ENCODE data around the gene GANC.
A peak's percentile ranks its signal among the peaks of the same experiment; 100 is the strongest.
"Not testable (repeated sequence)": the region's sequence is repeated elsewhere in the genome, so short reads cannot be mapped to it uniquely, and the experiment has no call there.

Gene GANC, protein sequence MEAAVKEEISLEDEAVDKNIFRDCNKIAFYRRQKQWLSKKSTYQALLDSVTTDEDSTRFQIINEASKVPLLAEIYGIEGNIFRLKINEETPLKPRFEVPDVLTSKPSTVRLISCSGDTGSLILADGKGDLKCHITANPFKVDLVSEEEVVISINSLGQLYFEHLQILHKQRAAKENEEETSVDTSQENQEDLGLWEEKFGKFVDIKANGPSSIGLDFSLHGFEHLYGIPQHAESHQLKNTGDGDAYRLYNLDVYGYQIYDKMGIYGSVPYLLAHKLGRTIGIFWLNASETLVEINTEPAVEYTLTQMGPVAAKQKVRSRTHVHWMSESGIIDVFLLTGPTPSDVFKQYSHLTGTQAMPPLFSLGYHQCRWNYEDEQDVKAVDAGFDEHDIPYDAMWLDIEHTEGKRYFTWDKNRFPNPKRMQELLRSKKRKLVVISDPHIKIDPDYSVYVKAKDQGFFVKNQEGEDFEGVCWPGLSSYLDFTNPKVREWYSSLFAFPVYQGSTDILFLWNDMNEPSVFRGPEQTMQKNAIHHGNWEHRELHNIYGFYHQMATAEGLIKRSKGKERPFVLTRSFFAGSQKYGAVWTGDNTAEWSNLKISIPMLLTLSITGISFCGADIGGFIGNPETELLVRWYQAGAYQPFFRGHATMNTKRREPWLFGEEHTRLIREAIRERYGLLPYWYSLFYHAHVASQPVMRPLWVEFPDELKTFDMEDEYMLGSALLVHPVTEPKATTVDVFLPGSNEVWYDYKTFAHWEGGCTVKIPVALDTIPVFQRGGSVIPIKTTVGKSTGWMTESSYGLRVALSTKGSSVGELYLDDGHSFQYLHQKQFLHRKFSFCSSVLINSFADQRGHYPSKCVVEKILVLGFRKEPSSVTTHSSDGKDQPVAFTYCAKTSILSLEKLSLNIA (N-terminal part only)

GRCh38 chr15:42272939-42273899 is at the start of gene GANC, which contains the start of gene TMEM87A:
Gene GANC (plus strand): TSS chr15:42273201. CDS start chr15:42274482, 1,281 bp downstream.
Gene TMEM87A (minus strand): TSS chr15:42273433. CDS start chr15:42273398, 35 bp downstream.
- DNase-seq (ENCODE audit: low read depth in 2 of 3, low spot score in 1 of 3), result peak; percentile 89 to 95 (median 94)

GRCh38 chr15:42226648-42227047 is 46.4 kb upstream of the GANC start:
- no peak for DNase-seq (ENCODE audit: low read depth in 2 of 3, low spot score in 1 of 3)

- DNase-seq (ENCODE audit: low read depth in 2 of 3, low spot score in 1 of 3), result no peak
Measured at GRCh38 chr15:42228036-42228435, 45.0 kb upstream of the GANC start.

DNA sequence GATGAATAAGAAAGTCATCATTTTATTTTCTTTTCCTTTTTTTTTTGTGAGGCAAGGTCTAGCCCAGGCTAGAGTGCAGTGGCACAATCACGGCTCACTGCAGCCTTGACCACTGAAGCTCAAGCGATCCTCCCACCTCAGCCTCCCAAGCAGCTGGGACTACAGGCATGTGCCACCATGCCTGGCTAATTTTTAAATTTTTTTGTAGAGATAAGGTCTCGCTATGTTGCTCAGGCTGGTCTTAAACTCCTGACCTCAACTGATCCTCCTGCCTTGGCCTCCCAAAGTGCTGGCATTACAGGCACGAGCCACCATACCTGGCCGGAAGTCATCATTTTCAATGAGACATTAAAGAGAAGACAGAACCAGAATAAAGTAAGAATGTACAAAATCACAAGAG is 44.0 kb upstream of the GANC start:
- not testable (repeated sequence) for DNase-seq (ENCODE audit: low read depth in 2 of 3, low spot score in 1 of 3)

GRCh38 chr15:42231088-42231487 is 41.9 kb upstream of the GANC start:
- DNase-seq (ENCODE audit: low read depth in 2 of 3, low spot score in 1 of 3), result no peak

DNA sequence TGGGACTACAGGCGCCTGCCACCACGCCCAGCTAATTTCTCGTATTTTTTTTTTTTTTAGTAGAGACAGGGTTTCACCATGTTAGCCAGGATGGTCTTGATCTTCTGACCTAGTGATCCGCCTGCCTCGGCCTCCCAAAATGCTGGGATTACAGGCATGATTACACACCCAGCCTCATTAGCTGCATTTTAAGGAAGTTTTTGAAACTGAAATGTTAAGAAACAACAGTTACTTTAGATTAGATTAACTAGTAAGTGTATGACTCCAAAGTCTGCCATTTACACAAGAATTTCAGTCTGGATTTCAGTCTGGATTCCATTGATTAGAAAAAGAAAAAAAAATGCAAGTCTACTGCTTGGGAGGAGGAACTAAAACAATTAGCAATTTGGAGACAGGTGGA is 40.4 kb upstream of the GANC start:
- no peak for DNase-seq (ENCODE audit: low read depth in 2 of 3, low spot score in 1 of 3)

DNA sequence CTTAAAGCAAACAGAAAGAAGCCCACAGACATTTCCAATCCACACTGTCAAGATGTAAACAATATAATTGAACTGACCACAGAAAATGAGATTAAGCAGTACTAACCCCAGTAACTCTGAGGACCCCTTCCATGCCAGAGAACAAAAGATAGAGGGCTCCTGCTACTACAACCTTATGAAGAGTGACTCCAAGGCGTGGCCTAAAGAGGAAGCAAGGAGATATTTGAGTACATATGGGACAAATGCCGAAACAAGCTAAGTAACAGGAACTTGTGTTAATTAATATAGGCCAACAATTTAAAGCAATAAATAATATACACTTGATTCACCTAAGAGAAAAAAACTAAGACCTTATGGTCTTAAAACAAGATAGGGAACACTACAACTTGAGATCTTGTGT is 39.9 kb upstream of the GANC start:
- DNase-seq (ENCODE audit: low read depth in 2 of 3, low spot score in 1 of 3), result no peak

GRCh38 chr15:42239528-42240182 is 33.3 kb upstream of the GANC start:
- no peak for DNase-seq (ENCODE audit: low read depth in 2 of 3, low spot score in 1 of 3)

DNA sequence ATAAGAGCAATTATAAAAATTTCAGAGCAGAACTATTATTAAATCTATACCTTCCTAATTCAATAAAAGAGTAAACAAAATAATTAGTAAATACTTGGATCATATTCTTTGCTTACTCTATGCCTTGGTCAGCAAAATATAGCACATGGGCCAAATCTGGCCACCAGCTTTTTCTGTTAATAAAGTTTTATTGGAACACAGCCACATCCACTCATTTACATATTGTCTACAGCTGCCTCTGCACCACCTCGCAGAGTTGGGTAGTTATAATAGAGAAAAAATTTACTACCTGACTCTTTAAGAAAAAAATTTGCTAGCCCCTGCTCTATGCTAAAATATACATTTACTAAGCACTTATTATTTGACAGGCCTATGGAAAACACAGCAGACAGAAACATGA is 32.2 kb upstream of the GANC start:
- no peak for DNase-seq (ENCODE audit: low read depth in 2 of 3, low spot score in 1 of 3)

DNA sequence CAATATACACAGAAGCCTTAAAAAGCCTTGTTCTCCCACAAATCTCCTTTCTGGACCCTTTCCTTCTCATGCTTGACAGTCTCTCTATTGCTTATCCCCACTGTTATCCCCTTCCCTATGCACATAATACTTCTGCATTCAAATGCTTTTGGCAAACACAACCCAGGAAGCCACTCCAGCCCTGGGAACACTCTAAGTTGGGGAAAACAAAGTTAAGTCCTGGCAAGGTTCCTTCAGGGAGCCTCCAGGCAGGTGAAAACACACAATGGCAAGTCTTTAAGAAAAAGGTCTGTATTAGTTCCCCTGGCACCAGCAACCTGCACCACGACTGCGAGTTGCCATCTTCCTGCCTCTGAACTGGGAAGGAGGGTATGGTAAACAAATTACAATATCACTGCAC is 19.7 kb upstream of the GANC start:
- DNase-seq (ENCODE audit: low read depth in 2 of 3, low spot score in 1 of 3), result no peak

- DNase-seq (ENCODE audit: low read depth in 2 of 3, low spot score in 1 of 3), result no peak
Measured at GRCh38 chr15:42264795-42265194, 8.2 kb upstream of the GANC start.

- no peak for DNase-seq (ENCODE audit: low read depth in 2 of 3, low spot score in 1 of 3)
Measured at GRCh38 chr15:42267286-42267685, 5.7 kb upstream of the GANC start.

DNA sequence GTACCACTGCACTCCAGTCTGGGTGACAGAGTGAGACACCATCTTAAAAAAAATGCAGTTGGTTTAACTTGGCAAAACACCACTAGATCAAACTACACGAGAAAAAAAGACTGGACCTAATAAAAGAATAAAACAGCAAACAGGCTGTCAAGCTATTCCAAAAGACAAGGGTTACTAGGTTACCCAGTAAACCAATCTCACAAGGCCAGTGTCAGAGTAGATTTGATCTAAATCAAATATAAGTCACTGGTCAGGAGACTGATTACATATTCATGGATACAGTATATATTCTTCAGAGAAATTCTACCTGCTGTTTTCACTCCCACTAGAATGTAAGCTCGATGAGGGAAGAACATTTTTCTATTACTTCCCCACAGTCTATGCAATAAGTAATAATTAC is 2.5 kb upstream of the GANC start:
- DNase-seq (ENCODE audit: low read depth in 2 of 3, low spot score in 1 of 3), result no peak

GRCh38 chr15:42270996-42271395 is 2.0 kb upstream of the GANC start:
- no peak for DNase-seq (ENCODE audit: low read depth in 2 of 3, low spot score in 1 of 3)

DNA sequence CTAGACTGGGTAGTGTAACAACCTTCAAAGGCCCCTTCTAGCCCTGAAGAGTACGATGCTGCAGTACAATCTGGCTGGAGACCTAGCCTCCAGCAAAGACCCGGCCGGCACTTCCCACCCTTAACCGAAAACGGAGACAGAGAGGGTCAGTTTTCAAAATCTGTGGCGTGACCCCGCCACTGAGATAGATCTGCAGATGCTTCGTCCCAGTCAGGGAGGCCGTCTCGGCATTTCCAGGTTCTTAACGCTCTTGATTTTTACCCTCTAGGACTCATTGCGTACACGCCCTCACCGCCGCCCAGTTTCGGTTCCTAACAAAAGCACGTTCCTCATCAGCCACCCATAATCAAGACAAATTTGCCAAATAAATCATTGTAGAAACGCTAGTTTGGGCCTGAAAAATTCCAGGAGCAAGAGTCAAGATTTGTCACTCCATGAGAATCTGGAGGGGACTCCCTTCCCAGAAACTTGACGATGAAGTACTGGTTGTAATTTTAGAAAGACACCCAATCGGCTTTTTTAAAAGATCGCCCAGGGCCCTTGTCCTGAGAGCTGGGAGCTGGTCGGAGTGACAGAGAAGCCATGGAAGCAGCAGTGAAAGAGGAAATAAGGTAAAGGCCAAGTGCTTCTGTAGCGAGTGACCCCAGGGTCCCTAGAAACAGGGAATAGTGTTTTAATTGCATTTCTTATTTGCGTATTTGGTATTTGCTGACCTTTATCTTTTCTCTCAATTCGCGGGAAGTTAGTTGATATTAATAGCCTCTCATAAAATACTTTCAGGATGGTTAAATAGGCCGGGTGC is 1.1 kb downstream of the GANC start:
- DNase-seq (ENCODE audit: low read depth in 2 of 3, low spot score in 1 of 3), result peak; percentile 38 to 61 (median 61)

DNA sequence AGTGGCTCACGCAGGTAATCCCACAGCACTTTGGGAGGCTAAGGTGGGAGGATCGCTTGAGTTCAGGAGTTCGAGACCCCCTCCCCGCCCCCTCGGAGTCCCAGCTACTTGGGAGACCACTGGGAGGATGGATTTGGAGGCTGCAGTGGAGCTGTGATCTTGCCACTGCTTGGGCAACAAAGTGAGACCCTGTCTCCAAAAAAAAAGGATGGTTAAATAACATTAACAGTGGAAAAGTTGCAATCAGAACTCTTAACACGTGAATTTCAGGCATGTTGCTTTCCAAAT is 1.6 kb downstream of the GANC start:
- no peak for DNase-seq (ENCODE audit: low read depth in 2 of 3, low spot score in 1 of 3)

- no peak for DNase-seq (ENCODE audit: low read depth in 2 of 3, low spot score in 1 of 3)
Measured at GRCh38 chr15:42275780-42276391, 2.9 kb downstream of the GANC start.

DNA sequence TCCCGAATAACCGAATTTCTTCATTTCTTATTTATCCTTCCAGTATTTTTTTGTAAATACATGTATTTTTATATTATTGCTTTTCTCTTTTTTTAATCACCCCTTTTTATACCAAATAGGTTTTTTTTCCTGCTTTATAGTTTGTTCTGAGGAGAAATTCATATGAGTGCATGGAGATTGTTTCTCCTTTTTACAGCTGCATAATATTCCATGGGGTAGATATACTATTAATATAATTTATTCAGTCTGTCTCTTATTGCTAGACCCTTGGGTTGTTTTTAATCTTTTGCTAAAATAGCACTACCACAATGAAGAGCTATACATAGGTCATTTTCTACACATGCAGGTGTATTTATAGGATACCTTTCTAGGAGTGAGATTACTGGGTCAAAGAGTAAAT is 3.8 kb downstream of the GANC start:
- DNase-seq (ENCODE audit: low read depth in 2 of 3, low spot score in 1 of 3), result no peak

- DNase-seq (ENCODE audit: low read depth in 2 of 3, low spot score in 1 of 3), result no peak
Measured at GRCh38 chr15:42279234-42279723, 6.3 kb downstream of the GANC start.
